ENCODE results near the gene PLIN1. TPM values are rescaled to one million over a fixed set of nuclear protein-coding genes. Genes with fewer than 3 reads are reported as not detected.
"Not testable (repeated sequence)": the region's sequence is repeated elsewhere in the genome, so short reads cannot be mapped to it uniquely, and the experiment has no call there.

Gene PLIN1
- polyA plus RNA-seq (2012; ENCODE audit: insufficient read depth, insufficient read length) = not detected

GRCh38 chr15:89679212-89679611, at the start of gene PLIN1:
PLIN1 (minus strand) TSS chr15:89679367; CDS start chr15:89677489, 1,878 bp downstream.
- no peak for DNase-seq (ENCODE audit: low read depth, low spot score)
- H3K4me3 ChIP-seq (ENCODE audit: low read length) = no peak within 1 kb of the TSS

DNA sequence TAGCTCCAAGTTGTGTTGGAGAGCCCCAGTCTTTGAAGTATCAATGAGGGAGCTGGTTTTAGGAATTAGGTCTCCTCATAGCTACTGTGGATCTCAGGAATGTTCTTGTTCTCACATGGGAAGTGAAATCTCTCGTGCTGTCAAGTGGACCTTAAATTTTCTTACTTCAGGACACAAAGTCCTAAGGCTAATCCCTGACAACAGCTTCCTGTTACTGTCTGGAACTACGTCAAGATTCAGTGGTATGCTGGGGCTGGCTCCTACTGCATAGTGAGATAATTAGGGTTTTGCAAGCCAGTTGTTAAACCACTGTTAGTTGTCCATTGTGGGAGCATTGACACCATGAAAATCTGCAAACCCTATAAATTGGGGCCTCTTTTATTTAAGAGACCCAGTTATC, 49.1 kb upstream of the PLIN1 start:
- no peak for DNase-seq (ENCODE audit: low read depth, low spot score)
- no peak overlapping the region for H3K4me3 ChIP-seq (ENCODE audit: low read length)

GRCh38 chr15:89725064-89725463, 45.9 kb upstream of the PLIN1 start:
- no peak overlapping the region for H3K4me3 ChIP-seq (ENCODE audit: low read length)
- DNase-seq (ENCODE audit: low read depth, low spot score) = no peak

- no peak overlapping the region for H3K4me3 ChIP-seq (ENCODE audit: low read length)
- no peak for DNase-seq (ENCODE audit: low read depth, low spot score)
Observed at GRCh38 chr15:89724621-89725020, 45.5 kb upstream of the PLIN1 start.

- no peak overlapping the region for H3K4me3 ChIP-seq (ENCODE audit: low read length)
- DNase-seq (ENCODE audit: low read depth, low spot score) = no peak
Observed at GRCh38 chr15:89723031-89723430, 43.9 kb upstream of the PLIN1 start.

GRCh38 chr15:89714775-89715174, 35.6 kb upstream of the PLIN1 start:
- no peak for DNase-seq (ENCODE audit: low read depth, low spot score)
- H3K4me3 ChIP-seq (ENCODE audit: low read length) = no peak overlapping the region

DNA sequence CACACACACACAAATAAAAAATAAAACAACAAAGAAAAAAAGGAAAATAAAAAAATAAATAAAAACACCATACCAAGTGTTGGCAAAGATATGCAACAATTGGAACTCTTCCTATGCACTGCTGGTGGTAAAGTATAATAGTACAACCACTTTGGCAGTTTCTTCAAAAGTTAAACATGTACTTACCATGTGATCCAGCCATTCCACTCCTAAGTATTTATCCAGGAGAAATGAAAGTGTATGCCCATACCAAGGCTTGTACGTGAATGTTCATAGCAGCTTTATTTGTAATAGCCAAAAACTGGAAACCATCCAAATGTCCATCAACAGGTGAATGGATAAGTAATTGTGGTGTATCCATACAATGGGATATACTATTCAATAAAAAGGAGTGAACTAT, 28.4 kb upstream of the PLIN1 start:
- no peak for DNase-seq (ENCODE audit: low read depth, low spot score)
- no peak overlapping the region for H3K4me3 ChIP-seq (ENCODE audit: low read length)

DNA sequence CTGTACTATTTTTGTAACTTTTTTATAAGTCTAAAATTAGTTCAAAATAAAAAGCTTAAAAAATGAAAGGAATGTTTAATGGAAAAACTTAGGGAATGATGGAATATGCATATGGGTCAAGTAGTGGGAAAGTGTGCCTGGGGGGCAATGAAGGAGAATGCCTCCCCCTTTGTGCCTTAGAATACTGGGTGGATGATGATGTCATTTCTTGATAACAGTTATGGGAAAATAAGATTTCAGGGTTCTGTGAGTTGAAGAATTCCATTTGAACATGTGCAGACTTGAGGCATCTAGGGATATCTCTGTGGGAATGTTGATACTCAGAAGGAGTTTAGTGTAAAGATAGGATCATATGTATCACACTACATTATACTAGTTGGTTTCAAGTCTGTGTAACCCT, 25.2 kb upstream of the PLIN1 start:
- no peak overlapping the region for H3K4me3 ChIP-seq (ENCODE audit: low read length)
- DNase-seq (ENCODE audit: low read depth, low spot score) = no peak

DNA sequence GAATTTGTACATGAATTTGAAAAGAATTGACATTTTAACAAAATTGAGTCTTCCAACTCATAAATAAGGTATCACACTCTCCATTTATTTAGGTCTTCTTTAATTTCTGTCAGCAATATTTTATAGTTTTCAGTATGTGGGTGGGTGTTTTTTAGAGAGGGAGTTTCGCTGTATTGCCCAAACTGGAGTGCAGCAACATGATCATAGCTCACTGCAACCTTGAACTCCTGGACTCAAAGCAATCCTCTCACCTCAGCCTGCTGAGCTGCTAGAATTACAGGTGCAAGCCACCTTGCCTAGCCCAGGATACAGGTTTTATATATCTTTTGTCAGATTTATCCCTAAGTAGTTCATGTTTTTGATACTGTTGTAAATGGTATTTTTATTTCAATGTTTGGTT, 16.0 kb upstream of the PLIN1 start:
- no peak for DNase-seq (ENCODE audit: low read depth, low spot score)
- H3K4me3 ChIP-seq (ENCODE audit: low read length) = no peak overlapping the region

DNA sequence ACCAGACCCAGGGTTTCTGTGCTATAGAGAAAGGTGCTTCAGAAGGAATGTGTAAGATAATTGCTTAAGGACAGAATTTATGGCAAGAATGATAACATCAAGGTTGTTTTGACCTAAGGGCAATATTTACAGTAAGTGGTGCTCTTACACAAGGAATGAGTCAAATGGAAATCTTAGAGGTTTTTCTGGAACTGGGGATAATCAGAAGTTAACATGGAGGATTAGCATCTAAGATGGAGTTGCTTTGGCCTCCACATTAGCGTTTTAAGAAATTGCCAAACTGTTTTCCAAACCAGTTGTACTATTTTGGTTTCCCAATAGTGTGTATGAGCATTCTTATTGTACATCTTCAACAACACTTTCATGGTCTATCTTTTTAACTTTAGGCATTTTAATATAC, 14.5 kb upstream of the PLIN1 start:
- no peak for DNase-seq (ENCODE audit: low read depth, low spot score)
- H3K4me3 ChIP-seq (ENCODE audit: low read length) = no peak overlapping the region

DNA sequence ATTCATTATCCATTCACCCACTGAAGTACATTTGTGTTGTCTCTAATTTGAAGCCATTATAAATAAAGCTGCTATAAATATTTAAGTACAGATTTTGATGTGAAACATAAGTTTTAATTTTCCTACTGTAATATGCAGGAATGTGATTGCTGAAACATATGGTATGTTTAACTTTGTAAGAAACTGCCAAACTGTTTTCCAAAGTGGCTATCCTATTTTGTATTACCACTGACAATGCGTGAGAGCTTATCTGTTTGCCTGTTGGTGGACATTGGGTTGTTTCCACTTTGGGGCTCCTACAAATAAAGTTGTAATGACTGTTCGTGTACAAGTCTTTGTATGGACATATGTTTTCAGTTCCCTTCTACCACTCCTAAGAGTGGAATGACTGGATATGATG, 13.9 kb upstream of the PLIN1 start:
- no peak for DNase-seq (ENCODE audit: low read depth, low spot score)
- no peak overlapping the region for H3K4me3 ChIP-seq (ENCODE audit: low read length)

DNA sequence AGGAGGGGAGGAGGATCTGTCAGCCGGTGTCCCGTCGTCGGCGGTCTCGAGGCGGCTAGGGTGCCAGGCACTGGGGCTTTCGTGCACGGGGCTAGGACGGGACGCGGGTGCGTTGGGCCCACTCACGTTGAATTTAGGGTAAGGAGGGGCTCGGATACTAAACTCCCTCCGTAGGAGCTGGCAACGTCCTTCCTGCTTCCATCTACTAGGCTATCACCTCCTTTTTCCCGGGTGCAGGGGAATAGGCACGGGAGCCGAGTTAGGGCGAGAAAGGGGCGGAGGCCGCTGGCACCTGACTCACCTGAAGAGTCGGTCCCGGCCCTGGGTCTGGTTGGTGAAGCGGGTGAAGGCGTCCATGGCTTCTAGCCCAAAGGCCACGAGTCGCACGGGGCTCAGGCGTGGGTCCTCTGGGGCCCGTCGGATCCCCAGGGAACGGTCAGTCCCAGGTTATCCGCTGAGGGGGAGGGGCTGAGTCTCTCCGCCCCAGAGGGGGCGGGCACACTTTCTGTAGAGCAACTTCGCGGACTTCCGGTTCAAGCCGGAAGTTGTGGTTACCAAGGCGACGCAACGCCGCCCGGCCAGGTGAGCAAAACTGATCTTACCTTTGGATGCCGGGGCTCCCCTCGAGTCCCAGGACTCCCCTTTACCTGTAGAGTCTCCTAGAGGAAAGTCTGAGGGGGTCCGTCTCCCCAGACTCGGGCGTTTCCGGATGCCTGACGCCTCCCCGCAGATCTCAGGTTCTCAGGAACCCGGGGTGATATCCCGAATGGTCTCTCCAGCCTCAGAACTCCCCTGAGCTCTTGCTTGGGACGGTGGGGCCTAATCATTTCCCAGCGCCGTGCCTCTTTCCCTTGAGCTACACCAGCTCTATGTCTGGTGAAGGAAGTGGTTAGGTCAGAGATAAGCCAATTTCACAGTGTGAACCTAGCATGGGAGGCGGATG, 11.4 kb upstream of the PLIN1 start, which contains the start of the genes PEX11A and WDR93:
PEX11A (minus strand) TSS at position 479 of the 943 bp plus-strand sequence; CDS start at position 357, 122 bp downstream.
WDR93 (plus strand) TSS at position 536 of the 943 bp plus-strand sequence. CDS start 10,936 bp downstream, outside the sequence.
- peak within 1 kb of the TSS; percentile 66 for H3K4me3 ChIP-seq (ENCODE audit: low read length)
- peak; percentile 45 for DNase-seq (ENCODE audit: low read depth, low spot score)

- DNase-seq (ENCODE audit: low read depth, low spot score) = not testable (repeated sequence)
- H3K4me3 ChIP-seq (ENCODE audit: low read length) = peak overlapping the region; percentile 66
Observed at GRCh38 chr15:89689930-89690275, 10.7 kb upstream of the PLIN1 start.

- no peak overlapping the region for H3K4me3 ChIP-seq (ENCODE audit: low read length)
- no peak for DNase-seq (ENCODE audit: low read depth, low spot score)
Observed at GRCh38 chr15:89686522-89686921, 7.4 kb upstream of the PLIN1 start.

- H3K4me3 ChIP-seq (ENCODE audit: low read length) = no peak overlapping the region
- DNase-seq (ENCODE audit: low read depth, low spot score) = no peak
Observed at GRCh38 chr15:89685995-89686394, 6.8 kb upstream of the PLIN1 start.

- DNase-seq (ENCODE audit: low read depth, low spot score) = no peak
- no peak overlapping the region for H3K4me3 ChIP-seq (ENCODE audit: low read length)
Observed at GRCh38 chr15:89681146-89681545, 2.0 kb upstream of the PLIN1 start.

DNA sequence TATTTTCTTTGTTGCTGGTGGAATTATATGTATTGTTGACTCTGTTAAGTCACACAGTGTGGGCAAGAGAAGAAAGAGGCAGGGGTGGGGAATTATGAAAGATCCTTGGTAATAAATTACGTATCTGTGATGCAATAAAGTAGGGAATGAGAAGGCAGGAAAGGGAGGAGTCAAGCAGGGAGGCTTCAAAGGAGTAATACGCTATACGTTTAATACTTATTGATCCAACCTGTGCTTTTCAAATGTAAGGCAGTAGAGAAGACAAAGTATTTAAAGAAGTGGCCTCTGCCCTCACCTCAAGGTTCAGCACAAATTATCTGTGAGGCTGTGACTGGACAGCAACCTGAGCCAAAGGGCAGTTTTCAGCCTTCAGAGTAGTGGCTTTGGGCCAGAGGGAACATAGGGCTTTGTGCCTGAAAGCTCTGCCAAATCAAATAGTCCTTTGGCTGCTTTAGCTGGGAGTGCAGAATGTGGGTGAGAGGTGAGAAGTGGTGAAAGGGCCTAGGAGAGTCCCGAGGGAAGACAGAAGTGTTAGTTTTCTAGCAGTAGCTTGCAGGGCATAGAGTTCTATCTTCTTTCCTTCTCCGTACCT, 1.2 kb upstream of the PLIN1 start:
- H3K4me3 ChIP-seq (ENCODE audit: low read length) = no peak overlapping the region
- no peak for DNase-seq (ENCODE audit: low read depth, low spot score)

DNA sequence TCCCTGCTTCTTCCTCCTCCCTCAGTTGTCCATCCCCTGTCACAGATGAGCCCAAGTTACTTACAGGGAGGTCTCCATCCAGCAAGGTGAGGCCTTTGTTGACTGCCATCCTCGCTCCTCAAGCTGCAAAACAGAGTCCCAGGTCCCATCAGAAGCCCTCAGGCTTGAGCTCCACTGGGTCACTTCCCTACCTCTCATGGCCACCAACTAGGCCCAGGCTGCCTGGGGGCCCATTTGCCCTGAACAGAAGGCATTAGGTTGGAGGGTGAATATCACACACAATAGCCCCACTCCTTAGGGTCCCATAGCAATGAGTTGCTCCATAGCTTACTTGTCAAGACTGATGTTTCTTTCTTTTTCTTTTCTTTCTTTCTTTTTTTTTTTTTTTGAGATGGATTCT, 1.8 kb downstream of the PLIN1 start:
- no peak for DNase-seq (ENCODE audit: low read depth, low spot score)
- H3K4me3 ChIP-seq (ENCODE audit: low read length) = no peak overlapping the region

- no peak overlapping the region for H3K4me3 ChIP-seq (ENCODE audit: low read length)
- no peak for DNase-seq (ENCODE audit: low read depth, low spot score)
Observed at GRCh38 chr15:89675606-89676005, 3.6 kb downstream of the PLIN1 start.

- no peak overlapping the region for H3K4me3 ChIP-seq (ENCODE audit: low read length)
- no peak for DNase-seq (ENCODE audit: low read depth, low spot score)
Observed at GRCh38 chr15:89674526-89674925, 4.6 kb downstream of the PLIN1 start.
